Activated CD4-positive, CD25-positive, alpha-beta regulatory T cell treated with anti-CD3 and anti-CD28 coated beads, Interleukin-2, amount 50 U/mL, for 16 hours (primary cell): ENCODE results near the gene SLC41A1.
A peak's percentile ranks its signal among the peaks of the same experiment; 100 is the strongest.
"Not testable (repeated sequence)": the region's sequence is repeated elsewhere in the genome, so short reads cannot be mapped to it uniquely, and the experiment has no call there.

Experiments used
- DNase-seq: peaks from one replicate; pipeline ENCODE4 v3.0.0-alpha.2; 2020; ENCODE audit warnings: low read depth, low spot score

SLC41A1 gene

DNA sequence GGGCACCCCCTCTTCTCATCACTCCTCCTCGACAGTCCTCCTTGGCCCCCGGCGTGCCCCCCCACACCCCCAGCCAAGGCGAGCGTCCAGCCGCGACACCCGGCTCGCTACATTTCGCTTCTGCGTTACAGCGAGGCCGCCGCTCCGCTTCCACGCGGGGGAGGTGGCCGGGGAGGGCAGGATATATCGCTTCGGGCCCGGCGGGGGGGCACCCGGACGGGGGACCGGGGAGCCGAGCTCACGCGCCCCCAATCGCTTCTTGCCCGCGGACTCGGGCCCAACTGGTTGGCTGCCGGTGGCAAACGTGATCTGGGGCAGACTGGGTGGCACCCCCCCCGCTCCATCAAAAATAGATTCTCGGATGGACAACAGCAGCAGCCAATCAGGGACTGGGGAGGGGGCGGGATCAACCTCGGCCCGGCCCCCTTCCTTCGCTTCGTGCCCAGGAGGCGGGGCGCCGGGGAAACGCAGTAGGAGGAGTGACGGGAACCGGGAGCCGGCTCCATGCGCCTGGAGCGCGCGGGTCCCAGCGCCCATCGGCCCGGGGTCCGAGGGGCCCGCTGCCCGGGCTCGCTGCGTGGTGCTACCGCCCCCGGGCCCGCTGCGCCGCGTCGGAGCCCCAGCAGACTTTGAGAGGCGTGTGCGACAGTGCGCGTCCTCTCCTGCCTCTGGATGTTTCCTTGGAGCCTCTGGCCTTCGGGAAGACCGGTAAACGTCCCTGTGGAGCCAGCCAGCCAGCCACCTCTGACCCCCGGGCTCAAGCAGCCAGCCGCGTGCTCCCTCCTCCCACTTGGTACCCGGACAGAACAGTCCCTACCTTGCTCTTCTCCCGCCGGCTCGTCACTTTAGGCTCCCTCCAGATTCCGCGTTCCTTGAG, at the start of gene SLC41A1:
SLC41A1 (minus strand) TSS at position 321 of the 877 bp plus-strand sequence. CDS start 2,757 bp downstream, outside the sequence.
- peak; percentile 84 for DNase-seq

GRCh38 chr1:205861540-205861939, 48.5 kb upstream of the SLC41A1 start:
- no peak for DNase-seq

DNA sequence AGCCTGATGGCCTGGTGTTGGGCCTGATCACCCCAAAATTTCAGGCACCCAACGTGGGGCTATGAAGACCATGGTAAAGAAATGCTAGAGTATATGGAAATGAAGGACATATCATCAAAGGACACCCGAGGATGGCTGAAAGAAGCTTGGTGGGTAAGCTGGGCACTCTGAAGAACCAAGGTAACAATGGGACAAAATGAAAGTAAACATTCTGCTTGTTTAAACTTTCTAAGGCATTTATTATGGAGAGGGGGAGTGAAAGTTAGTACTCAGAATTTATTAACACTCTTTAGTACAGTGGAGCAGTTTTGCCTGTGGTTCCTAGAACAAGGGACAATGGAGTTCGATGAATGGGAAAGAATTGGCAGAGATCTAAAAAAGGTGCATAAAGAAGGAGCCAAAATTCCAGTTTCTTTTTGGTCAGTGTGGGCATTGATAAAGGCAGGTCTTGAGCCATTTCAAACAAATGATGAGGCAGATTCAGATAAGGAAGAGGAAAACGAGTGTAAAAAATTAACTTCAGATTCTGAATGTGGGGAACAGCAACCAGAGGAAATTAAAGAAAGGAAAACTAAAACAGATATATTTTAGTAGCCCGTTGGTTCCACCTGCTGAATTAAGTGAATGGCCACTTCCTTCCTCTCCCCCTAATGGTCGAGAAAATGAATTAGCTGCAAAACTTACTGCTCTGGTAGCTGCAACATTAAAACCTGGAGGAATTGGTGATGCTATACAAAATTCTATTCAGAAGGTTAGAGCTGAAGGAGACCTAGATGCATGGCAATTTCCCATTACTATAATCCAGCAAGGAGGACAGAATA, 45.4 kb upstream of the SLC41A1 start:
- no peak for DNase-seq

DNA sequence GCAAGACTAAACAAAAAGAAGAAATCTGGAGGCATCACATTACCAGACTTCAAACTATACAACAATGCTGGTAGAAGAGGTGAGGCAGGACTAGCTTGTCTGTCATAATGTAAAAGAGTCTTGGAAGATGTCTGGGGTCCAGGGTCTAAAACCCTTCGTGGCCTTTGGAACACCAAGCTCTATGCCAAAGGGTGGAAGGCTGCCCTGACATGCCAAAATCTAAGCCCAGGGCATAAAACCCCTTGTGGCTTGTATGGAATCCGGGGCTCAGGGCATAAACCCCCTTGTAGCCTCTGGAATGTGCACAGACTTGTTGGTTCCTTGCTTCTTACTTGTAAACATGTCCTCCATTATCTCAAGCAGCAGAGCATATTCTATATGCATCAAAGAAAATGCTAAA, 44.5 kb upstream of the SLC41A1 start:
- not testable (repeated sequence) for DNase-seq

DNA sequence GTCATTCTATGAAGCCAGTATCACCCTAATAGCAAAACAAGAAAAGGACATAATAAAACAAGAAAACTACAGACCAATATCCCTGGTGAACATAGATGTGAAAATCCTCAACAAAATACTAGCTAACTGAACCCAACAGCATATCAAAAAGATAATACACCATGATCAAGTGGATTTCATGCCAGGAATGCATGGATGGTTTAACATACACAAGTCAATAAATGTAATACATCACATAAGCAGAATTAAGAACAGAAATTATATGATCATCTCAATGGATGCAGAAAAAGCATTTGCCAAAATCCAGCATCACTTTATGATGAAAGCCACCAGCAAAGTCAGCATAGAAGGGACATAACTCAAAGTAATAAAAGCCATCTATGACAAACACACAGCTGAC, 43.4 kb upstream of the SLC41A1 start:
- DNase-seq, result no peak

GRCh38 chr1:205852969-205853368, 40.0 kb upstream of the SLC41A1 start:
- no peak for DNase-seq

DNA sequence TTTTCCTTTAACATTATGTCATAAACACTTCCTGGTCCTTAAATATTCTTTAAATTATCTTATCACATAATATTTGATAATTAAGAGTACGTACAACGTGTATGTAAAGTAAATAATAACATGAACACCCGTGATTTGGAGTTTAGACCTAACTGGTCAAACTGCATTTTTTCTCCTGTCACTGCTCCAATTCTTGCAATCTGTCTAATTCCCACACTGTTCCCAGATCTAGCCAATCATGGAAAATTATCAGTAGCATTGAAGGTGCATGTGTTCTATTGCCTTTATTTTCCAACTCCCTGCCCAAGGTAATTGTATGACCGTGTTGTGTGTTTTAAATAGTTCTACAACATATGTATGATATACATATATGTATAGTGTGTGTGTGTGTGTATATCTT, 39.0 kb upstream of the SLC41A1 start:
- no peak for DNase-seq

DNA sequence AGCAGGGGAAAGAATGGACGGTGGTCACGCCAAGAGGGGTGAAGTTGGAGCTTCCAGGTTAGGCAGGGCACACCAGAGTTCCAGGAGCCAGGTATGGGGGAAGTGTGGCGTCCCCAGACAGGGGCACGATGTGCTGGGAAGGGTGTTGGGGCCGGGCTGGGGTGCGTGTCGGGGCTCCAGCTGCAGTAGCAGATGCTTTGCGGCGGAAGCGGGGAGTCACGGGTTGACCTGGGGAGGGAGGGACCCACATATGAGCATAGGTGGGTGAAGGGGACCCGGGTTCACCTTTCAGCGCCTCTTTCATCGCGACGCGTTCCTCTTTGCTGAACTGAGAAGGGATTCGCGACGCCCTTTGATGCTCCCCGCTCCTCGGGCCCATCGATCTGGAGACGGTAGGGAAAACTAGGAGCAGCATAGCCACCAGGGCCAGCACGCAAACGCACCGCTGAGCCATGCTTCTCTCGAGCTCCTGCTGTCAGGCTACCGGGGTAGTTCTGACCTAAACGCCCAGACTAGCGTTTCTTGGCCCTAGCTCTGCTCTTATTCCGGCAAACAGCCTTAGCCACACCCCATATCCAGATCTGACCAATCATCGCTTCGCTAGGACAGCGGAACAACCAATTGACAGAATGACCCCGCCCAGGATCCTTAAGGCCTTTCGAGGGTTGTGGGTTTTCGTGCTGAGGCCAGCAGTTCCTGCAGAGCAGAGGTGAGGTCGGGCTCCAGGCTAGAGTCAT, 36.8 kb upstream of the SLC41A1 start, which contains the start of gene PM20D1:
PM20D1 (minus strand) TSS at position 514 of the 737 bp plus-strand sequence; CDS start at position 454, 60 bp downstream.
- DNase-seq, result peak; percentile 51

DNA sequence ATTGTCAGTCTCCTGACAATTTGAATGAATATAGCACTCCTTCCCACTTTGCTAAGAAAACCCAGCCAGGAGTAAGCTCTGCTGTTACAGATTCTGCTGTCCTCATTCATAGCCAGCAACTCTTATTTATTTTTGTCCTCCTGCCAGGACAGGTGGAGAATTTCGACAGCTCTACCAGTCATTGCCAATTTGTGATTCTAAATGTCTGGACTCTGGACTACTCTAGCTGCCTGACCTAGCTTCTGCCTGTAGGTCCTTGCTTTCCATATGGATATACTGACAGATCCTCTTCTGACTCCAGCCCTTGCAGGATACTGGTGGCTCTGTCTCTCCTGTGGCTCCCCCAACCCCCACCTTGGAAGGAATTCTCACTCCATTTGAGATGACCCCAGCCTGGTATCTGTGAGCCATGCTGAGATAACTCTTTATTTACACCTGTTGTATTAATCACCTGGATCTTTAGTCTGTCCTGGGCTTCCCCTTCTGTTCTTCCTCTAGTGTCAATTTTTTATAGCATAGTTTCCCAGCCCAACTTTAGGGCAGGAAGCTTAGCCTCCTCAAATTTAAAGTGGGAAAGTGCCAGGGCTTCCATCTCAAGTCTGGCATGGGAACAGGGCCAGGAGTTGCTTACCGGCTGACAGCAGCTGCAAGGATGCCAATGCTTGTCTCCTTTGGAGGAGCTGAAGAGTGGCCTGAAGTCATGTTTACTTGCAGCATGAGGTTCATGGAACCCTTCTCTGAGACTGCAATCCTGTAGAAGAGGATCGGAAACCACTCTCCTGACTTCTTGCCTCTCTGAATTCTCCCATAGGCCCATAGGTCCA, 30.2 kb upstream of the SLC41A1 start:
- DNase-seq, result no peak

DNA sequence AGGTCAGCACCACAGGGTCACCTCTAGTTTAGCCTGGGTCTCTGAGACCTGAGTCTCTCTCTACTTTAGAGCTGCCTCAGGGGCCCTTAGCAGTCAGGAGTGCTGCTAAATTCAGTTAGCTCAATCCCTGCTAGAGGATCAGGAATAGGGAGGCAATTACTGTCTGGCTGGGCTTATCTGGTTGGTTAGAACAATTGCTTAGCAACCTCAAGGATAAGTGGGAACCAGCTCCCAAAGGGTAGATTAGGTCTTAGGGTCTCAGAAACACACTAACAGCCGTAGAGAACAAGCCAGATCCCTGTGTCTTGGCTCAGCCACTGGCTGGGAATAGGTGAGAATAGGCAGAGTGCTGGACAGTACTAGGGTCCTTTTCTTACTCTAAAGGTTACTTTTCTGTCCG, 29.2 kb upstream of the SLC41A1 start:
- no peak for DNase-seq

DNA sequence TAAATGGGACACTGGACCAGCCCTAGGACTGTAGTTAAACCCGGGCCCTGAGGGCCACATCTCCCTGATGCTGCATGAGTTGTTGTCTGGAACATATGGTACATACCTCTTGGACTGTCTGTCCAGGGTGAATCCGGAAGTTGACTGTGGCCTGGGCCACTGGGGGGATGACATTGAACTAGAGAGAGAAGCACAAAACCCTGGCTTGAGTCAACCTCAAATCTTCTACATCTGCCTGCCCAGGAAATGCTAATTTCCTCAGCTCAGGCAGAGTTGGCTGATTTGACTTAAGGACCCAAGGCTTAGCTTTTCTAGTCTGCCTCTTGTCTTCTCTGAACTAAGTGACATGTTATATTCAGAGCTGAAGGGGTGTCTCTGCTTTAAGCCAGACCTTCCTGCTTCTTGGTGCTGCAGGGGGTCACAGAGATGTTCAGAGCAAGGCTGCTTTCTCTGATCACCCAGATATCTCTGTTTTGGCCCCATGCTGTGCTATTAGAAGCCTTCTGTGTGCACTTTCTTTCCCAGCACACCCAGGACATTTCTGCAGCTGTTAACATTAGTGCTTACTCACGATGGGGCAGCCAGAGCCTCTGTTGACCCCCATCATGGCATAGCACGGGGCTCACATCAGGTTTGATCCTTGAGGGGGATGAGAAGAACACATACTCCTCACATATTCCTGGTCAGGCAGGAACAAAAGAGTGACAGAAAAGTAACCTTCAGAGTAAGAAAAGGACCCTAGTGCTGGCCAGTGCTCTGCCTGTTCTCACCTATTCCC, 27.3 kb upstream of the SLC41A1 start:
- no peak for DNase-seq

GRCh38 chr1:205837382-205837970, 24.5 kb upstream of the SLC41A1 start:
- no peak for DNase-seq

- DNase-seq, result no peak
Observed at GRCh38 chr1:205834751-205835150, 21.8 kb upstream of the SLC41A1 start.

DNA sequence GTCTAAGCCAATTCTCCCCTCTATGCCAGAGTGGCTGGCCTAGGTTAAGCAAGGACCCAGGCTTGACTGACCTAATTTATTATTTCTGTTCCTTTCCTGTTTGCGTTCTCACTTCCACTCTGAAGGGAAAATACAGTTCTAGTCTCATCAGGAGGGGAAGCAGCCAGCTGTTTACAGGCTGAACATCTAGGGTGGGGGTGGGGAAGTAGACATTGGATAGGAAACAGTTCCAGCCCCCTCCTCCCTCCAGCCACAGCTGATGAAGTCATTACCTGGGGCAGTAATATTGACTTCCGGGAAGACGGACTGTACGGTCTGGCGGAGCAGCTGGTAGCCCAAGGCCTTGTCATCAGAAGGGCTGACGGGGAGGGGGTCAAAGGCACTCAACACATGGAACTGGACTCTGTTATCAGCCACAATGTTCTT, 19.3 kb upstream of the SLC41A1 start:
- no peak for DNase-seq

DNA sequence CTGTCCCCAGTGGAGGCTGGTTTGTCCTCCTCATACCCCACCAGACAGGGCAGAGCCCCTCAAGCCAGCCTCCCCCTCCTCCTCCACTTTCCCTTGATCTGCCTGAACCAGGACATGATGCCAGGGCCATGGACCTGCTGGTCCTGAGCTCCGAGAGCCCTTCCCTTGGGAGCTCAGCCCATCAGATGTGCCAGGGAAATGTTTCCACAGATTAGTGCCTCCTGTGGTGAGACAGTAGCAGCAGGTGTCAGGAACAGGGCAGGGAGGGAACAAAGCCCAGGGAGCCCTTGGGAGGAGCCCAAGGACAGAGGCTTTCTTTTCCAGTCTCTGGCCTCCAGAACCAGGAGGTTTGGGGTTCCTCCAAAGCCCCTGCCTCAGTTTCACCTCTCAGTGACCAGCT, 14.6 kb upstream of the SLC41A1 start:
- DNase-seq, result no peak

- DNase-seq, result no peak
Observed at GRCh38 chr1:205826995-205827394, 14.0 kb upstream of the SLC41A1 start.

DNA sequence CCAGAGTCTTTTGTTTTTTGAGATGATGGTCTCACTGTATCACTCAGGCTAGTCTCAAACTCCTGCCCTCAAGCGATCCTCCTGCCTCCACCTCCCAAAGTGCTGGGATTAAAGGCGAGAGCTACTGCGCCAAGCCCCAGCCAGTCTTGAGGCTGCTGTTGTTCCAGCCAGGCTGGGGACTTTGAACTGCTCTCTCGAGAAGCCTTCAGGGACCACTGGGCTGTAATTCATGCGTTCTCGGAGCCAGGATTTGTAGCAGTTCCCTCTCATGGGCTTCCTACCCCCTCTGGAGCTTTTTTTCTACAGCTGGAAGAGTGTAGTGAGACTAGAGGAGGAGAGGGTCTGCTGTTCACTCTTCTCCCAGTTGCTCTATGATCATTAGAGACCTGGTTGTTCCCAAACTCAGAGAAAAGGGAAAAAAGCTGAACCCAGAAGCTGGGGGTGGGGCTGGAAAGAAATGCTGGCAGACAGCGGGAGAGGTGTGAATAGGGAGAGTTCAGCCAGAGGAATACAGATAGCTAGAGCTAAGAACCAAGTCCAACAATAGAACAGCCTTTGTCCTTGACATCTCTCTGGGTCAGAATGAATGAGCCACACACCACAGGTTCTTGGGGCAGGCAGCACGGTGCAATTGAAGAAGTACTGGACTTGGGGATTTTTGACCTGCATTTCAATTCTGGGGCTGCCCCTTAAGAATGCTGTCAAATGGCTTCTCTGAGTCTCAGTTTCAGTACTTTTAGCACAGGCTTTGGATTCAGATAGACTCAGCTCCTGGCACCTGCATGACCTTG, 13.2 kb upstream of the SLC41A1 start:
- no peak for DNase-seq

DNA sequence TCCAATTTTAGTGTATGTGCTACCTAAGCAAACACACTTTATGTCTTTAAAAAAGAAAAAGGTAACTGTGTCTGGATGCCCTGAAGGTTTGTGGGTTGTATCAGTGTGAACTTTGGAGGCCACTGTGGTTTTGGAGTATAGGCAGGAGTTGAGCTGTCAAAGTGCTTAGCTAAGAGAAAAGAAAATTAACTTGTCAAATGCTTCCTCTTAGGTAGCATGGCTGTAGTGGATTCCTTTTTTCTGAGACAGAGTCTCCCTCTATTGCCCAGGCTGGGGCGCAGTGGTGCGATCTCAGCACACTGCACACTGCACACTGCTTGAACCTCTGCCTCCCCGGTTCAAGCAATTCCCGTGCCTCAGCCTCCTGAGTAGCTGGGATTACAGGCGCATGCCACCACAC, 11.2 kb upstream of the SLC41A1 start:
- DNase-seq, result no peak

DNA sequence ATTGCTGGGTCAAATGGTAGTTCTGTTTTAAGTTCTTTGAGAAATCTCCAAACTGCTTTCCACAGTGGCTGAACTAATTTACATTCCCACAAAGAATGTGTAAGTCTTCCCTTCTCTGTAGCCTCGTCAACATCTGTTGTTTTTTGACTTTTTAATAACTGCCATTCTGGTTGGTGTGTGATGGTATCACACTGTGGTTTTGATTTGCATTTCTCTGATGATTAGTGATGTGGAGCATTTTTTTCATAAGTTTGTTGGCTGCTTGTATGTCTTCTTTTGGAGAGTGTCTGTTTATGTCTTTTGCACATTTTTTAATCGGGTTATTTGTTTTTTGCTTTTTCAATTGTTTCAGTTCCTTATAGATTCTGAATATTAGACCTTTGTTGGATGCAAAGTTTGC, 10.3 kb upstream of the SLC41A1 start:
- not testable (repeated sequence) for DNase-seq
